ENCODE results near the gene CELF2. TPM values are rescaled to one million over a fixed set of nuclear protein-coding genes. Genes with fewer than 3 reads are reported as not detected.

The CELF2 gene
- total RNA-seq, 1 donor = 21.9 TPM

DNA sequence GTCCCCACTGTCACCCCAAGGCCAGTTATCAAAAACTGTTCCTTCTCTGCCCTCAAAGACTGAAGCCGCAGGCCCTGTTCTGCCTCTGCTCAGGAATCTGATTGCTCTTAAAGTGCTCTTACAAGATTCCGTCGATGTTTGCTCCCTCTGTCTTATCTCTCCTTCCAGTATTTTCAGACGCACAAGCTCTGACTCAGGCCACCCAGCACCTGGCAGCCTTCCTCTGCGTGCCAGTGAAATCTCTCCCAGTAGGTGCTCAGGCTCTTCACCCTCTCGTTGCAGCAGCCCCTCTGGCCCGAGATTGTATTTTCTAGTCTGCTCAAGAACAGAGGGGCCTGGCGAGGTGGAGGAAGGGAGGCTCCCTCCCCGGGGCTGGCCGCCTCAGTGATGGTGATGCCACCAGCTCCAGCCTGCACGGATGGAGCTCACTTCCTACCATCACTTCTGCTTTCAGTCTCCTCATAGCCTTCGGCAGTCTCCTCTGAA, 317.5 kb downstream of the CELF2 start:
- DNase-seq (ENCODE audit: low read depth) = peak; percentile 47
- no peak overlapping the region for H3K4me3 ChIP-seq (ENCODE audit: low read depth, low read length)
- TF ChIP-seq, protein P1, sequence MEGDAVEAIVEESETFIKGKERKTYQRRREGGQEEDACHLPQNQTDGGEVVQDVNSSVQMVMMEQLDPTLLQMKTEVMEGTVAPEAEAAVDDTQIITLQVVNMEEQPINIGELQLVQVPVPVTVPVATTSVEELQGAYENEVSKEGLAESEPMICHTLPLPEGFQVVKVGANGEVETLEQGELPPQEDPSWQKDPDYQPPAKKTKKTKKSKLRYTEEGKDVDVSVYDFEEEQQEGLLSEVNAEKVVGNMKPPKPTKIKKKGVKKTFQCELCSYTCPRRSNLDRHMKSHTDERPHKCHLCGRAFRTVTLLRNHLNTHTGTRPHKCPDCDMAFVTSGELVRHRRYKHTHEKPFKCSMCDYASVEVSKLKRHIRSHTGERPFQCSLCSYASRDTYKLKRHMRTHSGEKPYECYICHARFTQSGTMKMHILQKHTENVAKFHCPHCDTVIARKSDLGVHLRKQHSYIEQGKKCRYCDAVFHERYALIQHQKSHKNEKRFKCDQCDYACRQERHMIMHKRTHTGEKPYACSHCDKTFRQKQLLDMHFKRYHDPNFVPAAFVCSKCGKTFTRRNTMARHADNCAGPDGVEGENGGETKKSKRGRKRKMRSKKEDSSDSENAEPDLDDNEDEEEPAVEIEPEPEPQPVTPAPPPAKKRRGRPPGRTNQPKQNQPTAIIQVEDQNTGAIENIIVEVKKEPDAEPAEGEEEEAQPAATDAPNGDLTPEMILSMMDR (IDR thresholded peaks at IDR 0.05; ENCODE audit: insufficient read depth, low read length) = no peak

- H3K4me3 ChIP-seq (ENCODE audit: low read depth, low read length) = no peak overlapping the region
- TF ChIP-seq, protein P1 (IDR thresholded peaks at IDR 0.05; ENCODE audit: insufficient read depth, low read length) = no peak
- DNase-seq (ENCODE audit: low read depth) = no peak
These were observed 318.3 kb downstream of the CELF2 start for GRCh38 chr10:11335881-11336430.

DNA sequence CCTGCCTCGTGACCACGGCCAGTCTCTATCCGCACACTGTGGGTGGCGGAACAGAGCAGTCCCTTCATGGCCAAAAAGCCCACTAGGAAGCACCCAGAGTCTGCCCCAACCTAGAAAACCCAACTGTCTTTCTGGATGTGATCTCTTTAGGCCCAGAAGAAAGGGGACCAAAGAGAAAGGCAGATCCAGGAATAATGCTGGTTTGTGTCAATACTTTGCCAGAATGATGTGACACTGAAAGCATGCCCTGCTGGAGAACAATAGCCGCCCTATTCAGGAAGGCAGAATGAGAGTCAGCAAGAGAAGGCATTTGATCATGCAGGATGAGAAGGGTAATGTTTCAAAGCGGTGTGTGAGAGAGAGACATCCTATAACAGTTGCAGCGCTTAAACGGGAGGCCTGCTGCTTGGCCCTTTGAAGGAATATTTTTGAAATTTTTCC, 319.1 kb downstream of the CELF2 start:
- TF ChIP-seq, protein P1 (IDR thresholded peaks at IDR 0.05; ENCODE audit: insufficient read depth, low read length) = no peak
- no peak overlapping the region for H3K4me3 ChIP-seq (ENCODE audit: low read depth, low read length)
- peak; percentile 8 for DNase-seq (ENCODE audit: low read depth)

DNA sequence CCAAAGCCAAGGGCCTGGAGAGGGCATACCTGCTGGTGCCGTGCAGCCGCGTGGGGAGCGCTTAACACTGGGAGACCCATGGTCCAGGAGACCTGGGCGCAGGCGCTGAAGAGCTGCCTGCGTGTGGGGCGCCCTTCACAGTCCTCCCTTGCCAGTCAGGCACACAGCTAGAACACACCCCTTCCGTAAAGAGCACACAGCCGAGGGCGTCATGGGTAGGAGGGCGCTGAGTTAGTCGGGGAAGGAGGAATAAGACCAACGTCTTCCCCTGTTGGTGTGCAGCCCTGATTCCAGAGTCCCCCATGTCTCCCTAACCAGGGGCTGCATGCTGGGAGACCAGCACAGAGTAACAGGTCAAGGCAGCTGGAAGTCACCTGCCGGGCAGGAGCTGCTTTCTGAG, 319.8 kb downstream of the CELF2 start:
- TF ChIP-seq, protein P1 (IDR thresholded peaks at IDR 0.05; ENCODE audit: insufficient read depth, low read length) = no peak
- no peak for DNase-seq (ENCODE audit: low read depth)
- no peak overlapping the region for H3K4me3 ChIP-seq (ENCODE audit: low read depth, low read length)

- no peak for DNase-seq (ENCODE audit: low read depth)
- TF ChIP-seq, protein P1 (IDR thresholded peaks at IDR 0.05; ENCODE audit: insufficient read depth, low read length) = no peak
- no peak overlapping the region for H3K4me3 ChIP-seq (ENCODE audit: low read depth, low read length)
These were observed 320.6 kb downstream of the CELF2 start for GRCh38 chr10:11338160-11338844.

- H3K4me3 ChIP-seq (ENCODE audit: low read depth, low read length) = no peak overlapping the region
- TF ChIP-seq, protein P1 (IDR thresholded peaks at IDR 0.05; ENCODE audit: insufficient read depth, low read length) = no peak
- DNase-seq (ENCODE audit: low read depth) = no peak
These were observed 321.3 kb downstream of the CELF2 start for GRCh38 chr10:11339013-11339412.

All from fibroblast of the aortic adventitia (primary cell).